Measurements from ENCODE around the gene DNASE1L2. TPM values are rescaled to one million over a fixed set of nuclear protein-coding genes. Genes with fewer than 3 reads are reported as not detected.

The DNASE1L2 gene
- total RNA-seq, 1 experiment from 2014 or later = 0.27 TPM

GRCh38 chr16:2275476-2276367 is 39.5 kb downstream of the DNASE1L2 start:
- intact Hi-C loops (cut with micrococcal nuclease; ENCODE audit: unreplicated experiment) = no loop called here
- Mint-ChIP-seq H3K4me3 (ENCODE audit: unreplicated experiment) (no peak overlapping the region), H3K27me3 (ENCODE audit: insufficient read depth, unreplicated experiment) (peaks cover 2% of the 10 kb centered on the region), H3K27ac (ENCODE audit: unreplicated experiment) (no peak overlapping the region), H3K36me3 (ENCODE audit: insufficient read depth, unreplicated experiment) (peaks cover 8% of the 10 kb centered on the region), H3K4me1 (ENCODE audit: low read depth, unreplicated experiment) (no peaks in the 10 kb centered on the region), H3K9me3 (ENCODE audit: unreplicated experiment) (no peaks in the 10 kb centered on the region)
- no peak for DNase-seq
- ChIA-PET CTCF (no interaction called here), POLR2A (interaction anchor here (0.6 kb wide), 3 partner anchors 10 to 255 kb away, joined by 4 to 6 read pairs (median 5); partner anchors contain the start of gene CEMP1)
- Histone ChIP-seq H3K36me3 (ENCODE audit: control insufficient read depth, insufficient read depth, low read length) (no peaks in the 10 kb centered on the region), H3K4me1 (no peaks in the 10 kb centered on the region), H3K9me3 (no peaks in the 10 kb centered on the region), H3K4me3 (ENCODE audit: low read depth, low read length) (no peak overlapping the region), H3K27me3 (replicated peaks; ENCODE audit: control insufficient read depth, insufficient read depth, low read length) (no peaks in the 10 kb centered on the region)
- no peak for TF ChIP-seq CTCF (IDR thresholded peaks at IDR 0.05; ENCODE audit: insufficient read depth in 1 of 2, low read depth in 1 of 2, low read length in 1 of 2, severe bottlenecking in 1 of 2, unreplicated experiment in 1 of 2)
- BruUV-seq (replicated peaks) = no TSS peak

- H3K27ac Mint-ChIP-seq (ENCODE audit: unreplicated experiment) = no peak overlapping the region
- no peaks in the 10 kb centered on the region for H3K4me1 ChIP-seq
- no peak for TF ChIP-seq CTCF (IDR thresholded peaks at IDR 0.05; ENCODE audit: insufficient read depth in 1 of 2, low read depth in 1 of 2, low read length in 1 of 2, severe bottlenecking in 1 of 2, unreplicated experiment in 1 of 2)
- no TSS peak for BruUV-seq (replicated peaks)
- intact Hi-C loops (cut with micrococcal nuclease; ENCODE audit: unreplicated experiment) = no loop called here
- no peaks in the 10 kb centered on the region for H3K9me3 Mint-ChIP-seq (ENCODE audit: unreplicated experiment)
- H3K27me3 ChIP-seq (replicated peaks; ENCODE audit: control insufficient read depth, insufficient read depth, low read length) = no peaks in the 10 kb centered on the region
- no peaks in the 10 kb centered on the region for H3K9me3 ChIP-seq
- DNase-seq = no peak
- H3K36me3 Mint-ChIP-seq (ENCODE audit: insufficient read depth, unreplicated experiment) = peaks cover 6% of the 10 kb centered on the region
- no peaks in the 10 kb centered on the region for H3K36me3 ChIP-seq (ENCODE audit: control insufficient read depth, insufficient read depth, low read length)
- H3K4me1 Mint-ChIP-seq (ENCODE audit: low read depth, unreplicated experiment) = no peaks in the 10 kb centered on the region
- peaks cover 3% of the 10 kb centered on the region for H3K27me3 Mint-ChIP-seq (ENCODE audit: insufficient read depth, unreplicated experiment)
- no peak overlapping the region for H3K4me3 Mint-ChIP-seq (ENCODE audit: unreplicated experiment)
- CTCF ChIA-PET = no interaction called here
- POLR2A ChIA-PET = interaction anchor here (0.6 kb wide), 1 partner anchor 11 kb away, joined by 5 read pairs; no protein-coding TSS in a partner anchor
- H3K4me3 ChIP-seq (ENCODE audit: low read depth, low read length) = no peak overlapping the region
Observed at GRCh38 chr16:2276368-2277195, 40.3 kb downstream of the DNASE1L2 start.

DNA sequence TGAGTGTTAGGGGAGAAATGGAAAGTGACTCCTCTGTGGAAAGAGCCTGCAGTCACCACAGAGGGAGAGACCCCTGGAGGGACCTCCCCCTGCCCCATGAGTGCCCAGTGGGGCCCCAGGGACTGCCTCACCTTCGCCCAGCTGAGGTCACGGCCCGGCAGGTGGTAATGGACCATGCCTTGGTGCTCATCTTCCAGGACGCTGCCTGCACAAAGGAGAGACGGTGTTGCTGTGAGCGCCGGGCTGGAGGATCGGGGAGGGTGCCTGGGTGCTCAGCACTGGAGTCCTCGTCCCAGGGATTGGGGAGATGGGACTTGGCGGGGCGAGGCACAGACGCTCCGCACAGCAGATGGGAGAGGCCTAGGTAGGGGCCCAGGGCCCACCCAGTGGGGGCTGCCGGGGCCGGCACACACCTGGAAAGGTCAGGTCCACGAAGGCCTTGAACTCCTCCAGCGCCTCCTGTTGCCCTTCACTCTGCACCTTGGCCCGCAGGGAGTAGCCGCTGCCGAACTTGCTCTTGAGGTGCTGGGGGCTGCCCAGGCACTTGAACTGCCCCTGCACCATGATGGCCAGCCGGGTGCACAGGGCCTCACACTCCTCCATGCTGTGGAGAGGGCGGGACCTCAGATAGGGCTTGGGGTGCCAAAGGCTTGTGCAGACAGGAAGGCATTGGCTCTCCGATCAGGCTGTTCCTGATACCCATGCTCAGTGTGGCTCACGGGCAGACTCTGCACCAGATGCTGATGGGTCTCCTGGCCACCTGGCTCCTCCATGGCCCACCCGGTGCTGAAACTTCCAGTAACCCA is 41.4 kb downstream of the DNASE1L2 start:
- POLR2A ChIA-PET = no interaction called here
- H3K4me1 Mint-ChIP-seq (ENCODE audit: low read depth, unreplicated experiment) = no peaks in the 10 kb centered on the region
- intact Hi-C loops (cut with micrococcal nuclease; ENCODE audit: unreplicated experiment) = no loop called here

More for the DNA sequence above, 41.4 kb downstream of the DNASE1L2 start:
- Mint-ChIP-seq H3K9me3 (ENCODE audit: unreplicated experiment) (no peaks in the 10 kb centered on the region), H3K27me3 (ENCODE audit: insufficient read depth, unreplicated experiment) (peaks cover 3% of the 10 kb centered on the region), H3K4me3 (ENCODE audit: unreplicated experiment) (no peak overlapping the region), H3K36me3 (ENCODE audit: insufficient read depth, unreplicated experiment) (peaks cover 6% of the 10 kb centered on the region), H3K27ac (ENCODE audit: unreplicated experiment) (no peak overlapping the region)
- TF ChIP-seq CTCF (IDR thresholded peaks at IDR 0.05; ENCODE audit: insufficient read depth in 1 of 2, low read depth in 1 of 2, low read length in 1 of 2, severe bottlenecking in 1 of 2, unreplicated experiment in 1 of 2) = no peak
- no peak overlapping the region for H3K4me3 ChIP-seq (ENCODE audit: low read depth, low read length)
- CTCF ChIA-PET = no interaction called here
- no peaks in the 10 kb centered on the region for H3K9me3 ChIP-seq
- BruUV-seq (replicated peaks) = no TSS peak
- H3K36me3 ChIP-seq (ENCODE audit: control insufficient read depth, insufficient read depth, low read length) = no peaks in the 10 kb centered on the region
- no peaks in the 10 kb centered on the region for H3K27me3 ChIP-seq (replicated peaks; ENCODE audit: control insufficient read depth, insufficient read depth, low read length)
- no peaks in the 10 kb centered on the region for H3K4me1 ChIP-seq
- no peak for DNase-seq
